ENCODE results near the gene DPH1. TPM values are rescaled to one million over a fixed set of nuclear protein-coding genes. Genes with fewer than 3 reads are reported as not detected.

The DPH1 gene
- total and polyA plus RNA-seq, 10 donors, result 20.6 to 58.5 (median 42.9) TPM

DNA sequence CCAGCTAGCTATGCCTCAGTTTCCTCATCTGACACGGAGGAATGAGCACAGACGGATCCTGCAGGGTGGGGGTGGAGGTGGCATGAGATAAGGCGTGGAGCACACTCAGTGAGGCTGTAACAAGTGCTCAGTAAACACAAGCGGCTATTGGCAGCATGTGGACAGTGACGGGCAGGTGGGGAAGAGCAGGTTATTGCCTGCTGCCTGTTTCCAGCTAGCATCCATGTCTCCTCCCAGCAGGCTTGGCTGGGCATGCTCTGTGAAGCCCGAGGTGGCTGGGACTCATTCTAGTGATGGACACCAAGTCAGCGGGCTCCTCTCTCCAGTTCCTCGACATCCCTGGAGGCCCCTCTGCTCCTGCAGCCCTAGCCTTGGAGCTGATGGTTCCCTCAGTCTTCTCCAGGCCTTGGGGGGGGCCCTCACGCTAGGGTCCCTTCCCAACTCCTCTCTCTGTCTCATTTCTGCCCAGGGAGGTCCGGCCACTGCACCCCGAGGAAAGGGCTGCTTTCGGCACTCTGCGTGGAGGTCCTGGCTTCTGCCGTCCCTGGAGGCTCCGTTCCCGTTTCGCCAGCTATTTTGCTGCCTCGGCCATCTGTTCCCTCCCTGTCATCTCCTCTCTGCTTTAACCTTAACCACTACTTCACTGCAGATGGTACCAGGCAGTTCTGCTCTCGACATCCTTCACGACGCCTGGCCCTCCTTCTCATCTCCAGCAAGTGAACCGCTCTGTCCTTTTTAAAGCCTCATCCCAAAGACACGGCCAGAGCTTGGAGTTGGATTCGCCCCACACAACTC, 11.0 kb upstream of the DPH1 start:
- DNase-seq, result no peak
- Histone ChIP-seq H3K27me3 (replicated peaks in 1 of 7) (peaks cover 0 to 61% (median 7%) of the 10 kb centered on the region in 7 donors), H3K9me3 (no peaks in the 10 kb centered on the region), H3K36me3 (no peaks in the 10 kb centered on the region), H3K4me3 (no peak overlapping the region), H3K27ac (no peak overlapping the region), H3K4me1 (peaks cover 7 to 41% (median 29%) of the 10 kb centered on the region in 6 donors)
- TF ChIP-seq POLR2AphosphoS5 (IDR thresholded peaks at IDR 0.05) (no peak), POLR2A (IDR thresholded peaks at IDR 0.05) (no peak)
- TF ChIP-seq, protein P1, sequence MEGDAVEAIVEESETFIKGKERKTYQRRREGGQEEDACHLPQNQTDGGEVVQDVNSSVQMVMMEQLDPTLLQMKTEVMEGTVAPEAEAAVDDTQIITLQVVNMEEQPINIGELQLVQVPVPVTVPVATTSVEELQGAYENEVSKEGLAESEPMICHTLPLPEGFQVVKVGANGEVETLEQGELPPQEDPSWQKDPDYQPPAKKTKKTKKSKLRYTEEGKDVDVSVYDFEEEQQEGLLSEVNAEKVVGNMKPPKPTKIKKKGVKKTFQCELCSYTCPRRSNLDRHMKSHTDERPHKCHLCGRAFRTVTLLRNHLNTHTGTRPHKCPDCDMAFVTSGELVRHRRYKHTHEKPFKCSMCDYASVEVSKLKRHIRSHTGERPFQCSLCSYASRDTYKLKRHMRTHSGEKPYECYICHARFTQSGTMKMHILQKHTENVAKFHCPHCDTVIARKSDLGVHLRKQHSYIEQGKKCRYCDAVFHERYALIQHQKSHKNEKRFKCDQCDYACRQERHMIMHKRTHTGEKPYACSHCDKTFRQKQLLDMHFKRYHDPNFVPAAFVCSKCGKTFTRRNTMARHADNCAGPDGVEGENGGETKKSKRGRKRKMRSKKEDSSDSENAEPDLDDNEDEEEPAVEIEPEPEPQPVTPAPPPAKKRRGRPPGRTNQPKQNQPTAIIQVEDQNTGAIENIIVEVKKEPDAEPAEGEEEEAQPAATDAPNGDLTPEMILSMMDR (IDR thresholded peaks at IDR 0.05 in 8 of 11, conservative IDR thresholded peaks at IDR 0.05 in 3 of 11), result no peak
- WGBS, 5 donors, result 87 to 90% (median 89%) methylated on average over 24 of the region's 24 CpGs
- intact Hi-C loops (cut with DNase I; ENCODE audit: low total_unique reads), result no loop called here

DNA sequence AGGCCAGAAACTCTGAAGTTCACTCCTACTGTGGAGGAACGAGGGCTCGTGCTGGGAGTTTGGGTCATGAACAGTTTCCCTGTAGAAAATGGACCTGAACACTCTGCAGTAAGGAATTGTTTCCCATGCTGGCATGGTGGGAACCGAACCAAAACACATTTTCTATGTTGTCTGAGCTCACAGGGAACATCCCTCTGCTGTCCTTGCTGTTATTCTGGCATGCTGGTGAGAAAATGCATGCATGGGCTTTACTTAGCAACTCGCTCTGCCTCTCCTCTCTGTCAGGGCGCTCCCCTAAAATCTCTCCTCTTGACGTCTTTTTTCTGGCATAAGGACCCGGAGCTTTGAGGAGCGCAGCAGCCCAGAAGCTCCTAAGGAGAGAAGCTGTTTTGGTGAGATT, 10.2 kb upstream of the DPH1 start:
- H3K4me3 ChIP-seq, result no peak overlapping the region
- no peak for TF ChIP-seq POLR2A (IDR thresholded peaks at IDR 0.05)
- no peak for TF ChIP-seq POLR2AphosphoS5 (IDR thresholded peaks at IDR 0.05)
- TF ChIP-seq, protein P1 (IDR thresholded peaks at IDR 0.05 in 8 of 11, conservative IDR thresholded peaks at IDR 0.05 in 3 of 11), result no peak
- H3K4me1 ChIP-seq, result peaks cover 15 to 50% (median 37%) of the 10 kb centered on the region in 6 donors
- DNase-seq, result no peak
- no peaks in the 10 kb centered on the region for H3K9me3 ChIP-seq
- H3K27ac ChIP-seq, result no peak overlapping the region
- H3K36me3 ChIP-seq, result no peaks in the 10 kb centered on the region
- 81 to 94% (median 86%) methylated on average over 8 of the region's 8 CpGs for WGBS, 5 donors
- intact Hi-C loops (cut with DNase I; ENCODE audit: low total_unique reads), result no loop called here
- peaks cover 0 to 69% (median 15%) of the 10 kb centered on the region in 7 donors for H3K27me3 ChIP-seq (replicated peaks in 1 of 7)

DNA sequence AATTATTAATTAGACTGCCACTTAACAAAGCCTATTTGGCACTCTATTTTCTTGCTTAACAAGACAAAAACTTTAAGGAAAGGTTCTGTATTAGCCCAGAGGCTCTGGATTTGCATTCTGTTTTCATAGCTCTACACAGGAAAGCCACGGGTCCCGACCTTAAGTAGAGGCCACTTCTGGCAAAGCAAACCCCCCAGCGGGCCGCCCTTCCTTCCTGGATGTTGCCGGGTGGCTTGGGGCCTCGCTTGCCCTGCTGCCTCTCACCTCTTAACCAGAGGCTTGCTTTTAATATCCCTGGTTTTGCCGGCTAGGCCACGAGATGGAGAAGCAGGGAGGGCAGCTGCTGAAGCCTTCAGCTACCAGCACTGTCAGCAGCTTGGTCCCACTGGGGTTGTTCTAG, 9.2 kb upstream of the DPH1 start:
- H3K9me3 ChIP-seq, result no peaks in the 10 kb centered on the region
- H3K4me1 ChIP-seq, result peaks cover 20 to 59% (median 47%) of the 10 kb centered on the region in 6 donors
- H3K27me3 ChIP-seq (replicated peaks in 1 of 7), result peaks cover 2 to 71% (median 25%) of the 10 kb centered on the region in 7 donors
- H3K27ac ChIP-seq, result peak overlapping the region in 2 of 8 donors; percentile 7 to 9
- H3K36me3 ChIP-seq, result no peaks in the 10 kb centered on the region
- peak; percentile 80 for DNase-seq
- intact Hi-C loops (cut with DNase I; ENCODE audit: low total_unique reads), result no loop called here
- 12 to 21% (median 16%) methylated on average over 8 of the region's 8 CpGs for WGBS, 5 donors
- no peak overlapping the region for H3K4me3 ChIP-seq
- no peak for TF ChIP-seq POLR2A (IDR thresholded peaks at IDR 0.05)
- TF ChIP-seq POLR2AphosphoS5 (IDR thresholded peaks at IDR 0.05), result peak; percentile 42 to 75 (median 53)

DNA sequence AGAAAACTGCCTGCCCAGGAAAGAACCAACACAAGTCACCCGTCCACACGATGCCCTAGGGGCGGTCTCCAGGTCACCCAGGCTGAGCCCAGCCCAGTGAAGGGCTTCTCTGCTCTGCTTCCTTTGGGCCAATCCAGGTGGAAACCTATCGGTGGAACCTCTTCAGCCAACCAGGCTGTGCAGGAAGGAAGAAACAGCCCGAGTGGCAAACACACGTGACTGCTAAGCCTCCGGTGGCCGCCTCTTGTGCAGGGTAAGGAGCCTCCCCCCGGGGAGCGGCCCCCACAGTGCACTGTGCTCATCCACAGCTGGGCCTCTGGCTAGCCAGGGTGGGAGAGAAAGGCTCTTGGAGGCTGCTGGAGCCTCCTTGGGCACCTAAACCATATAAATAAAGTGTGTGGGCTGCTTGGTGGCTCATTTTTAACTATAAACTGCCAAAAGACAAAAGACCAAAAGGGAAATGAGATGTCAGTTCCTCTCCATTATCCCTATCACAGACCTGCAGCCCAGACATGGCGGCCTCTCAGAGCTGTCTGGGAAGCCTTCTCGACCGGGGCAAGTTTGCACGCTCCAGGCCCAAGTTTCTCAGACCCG, 7.2 kb upstream of the DPH1 start:
- intact Hi-C loops (cut with DNase I; ENCODE audit: low total_unique reads), result no loop called here
- no peak for DNase-seq
- no peak overlapping the region for H3K4me3 ChIP-seq
- peaks cover 2 to 77% (median 33%) of the 10 kb centered on the region in 7 donors for H3K27me3 ChIP-seq (replicated peaks in 1 of 7)
- H3K9me3 ChIP-seq, result no peaks in the 10 kb centered on the region
- peaks cover 25 to 66% (median 53%) of the 10 kb centered on the region in 6 donors for H3K4me1 ChIP-seq
- H3K36me3 ChIP-seq, result no peaks in the 10 kb centered on the region
- 34 to 41% (median 38%) methylated on average over 11 to 15 of the region's 15 CpGs for WGBS, 5 donors
- H3K27ac ChIP-seq, result no peak overlapping the region
- TF ChIP-seq POLR2A (IDR thresholded peaks at IDR 0.05), result no peak
- TF ChIP-seq POLR2AphosphoS5 (IDR thresholded peaks at IDR 0.05), result no peak
- TF ChIP-seq, protein P1 (IDR thresholded peaks at IDR 0.05 in 8 of 11, conservative IDR thresholded peaks at IDR 0.05 in 3 of 11), result no peak

All from spleen (tissue), 11 donors.